Left renal pelvis (tissue), 4 donors: Measurements from ENCODE around the gene PTPN14. TPM values are rescaled to one million over a fixed set of nuclear protein-coding genes. Genes with fewer than 3 reads are reported as not detected.
"Not testable (repeated sequence)": the region's sequence is repeated elsewhere in the genome, so short reads cannot be mapped to it uniquely, and the experiment has no call there.

Experiments used
- DNase-seq, 4 donors: peaks; one replicate each; pipeline ENCODE4 v3.0.0-alpha.2; 2013; ENCODE audit warnings: low read depth in 4 of 4, low spot score in 3 of 4
- polyA plus RNA-seq, 4 donors: library from polyadenylated mRNA; unstranded; fragments of 120-200 nt; gene quantifications; one replicate each; pipeline ENCODE4 v1.2.1, GENCODE V29; 2013; ENCODE audit not compliant: insufficient read length in 4 of 4

Gene PTPN14
- polyA plus RNA-seq, 4 donors = 22.5 to 36.6 (median 34.8) TPM

GRCh38 chr1:214483180-214483579 is 68.2 kb downstream of the PTPN14 start:
- not testable (repeated sequence) for DNase-seq

DNA sequence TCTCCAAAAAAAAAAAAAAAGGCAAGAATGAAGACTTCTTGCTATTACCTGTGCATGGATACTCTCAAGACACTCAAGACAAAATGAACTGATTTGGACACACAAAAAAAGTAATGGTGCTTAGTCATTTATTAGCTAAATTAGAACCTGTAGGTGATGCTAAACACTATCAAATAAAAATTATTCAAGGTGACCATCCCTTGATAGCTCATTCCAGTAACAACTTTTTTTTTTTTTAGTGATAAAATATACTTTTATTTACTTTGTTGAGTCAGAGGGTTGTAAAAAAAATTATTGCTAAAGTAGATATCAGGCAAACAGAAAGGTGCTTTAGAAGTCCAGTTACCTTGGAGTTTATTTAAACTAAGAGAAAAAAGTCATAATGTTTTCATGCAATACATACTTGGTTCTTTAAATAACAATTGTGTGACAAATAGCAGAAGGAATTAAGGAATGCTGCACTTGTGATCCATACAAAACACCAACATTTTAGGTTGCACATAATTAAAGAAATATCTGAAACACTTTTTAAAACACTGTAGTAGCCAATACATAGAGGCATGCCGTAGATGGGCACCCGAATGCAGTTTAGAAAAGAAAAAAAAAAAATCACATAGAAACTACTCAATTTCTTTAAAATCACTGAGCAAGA is 69.3 kb downstream of the PTPN14 start:
- DNase-seq = not testable (repeated sequence)

DNA sequence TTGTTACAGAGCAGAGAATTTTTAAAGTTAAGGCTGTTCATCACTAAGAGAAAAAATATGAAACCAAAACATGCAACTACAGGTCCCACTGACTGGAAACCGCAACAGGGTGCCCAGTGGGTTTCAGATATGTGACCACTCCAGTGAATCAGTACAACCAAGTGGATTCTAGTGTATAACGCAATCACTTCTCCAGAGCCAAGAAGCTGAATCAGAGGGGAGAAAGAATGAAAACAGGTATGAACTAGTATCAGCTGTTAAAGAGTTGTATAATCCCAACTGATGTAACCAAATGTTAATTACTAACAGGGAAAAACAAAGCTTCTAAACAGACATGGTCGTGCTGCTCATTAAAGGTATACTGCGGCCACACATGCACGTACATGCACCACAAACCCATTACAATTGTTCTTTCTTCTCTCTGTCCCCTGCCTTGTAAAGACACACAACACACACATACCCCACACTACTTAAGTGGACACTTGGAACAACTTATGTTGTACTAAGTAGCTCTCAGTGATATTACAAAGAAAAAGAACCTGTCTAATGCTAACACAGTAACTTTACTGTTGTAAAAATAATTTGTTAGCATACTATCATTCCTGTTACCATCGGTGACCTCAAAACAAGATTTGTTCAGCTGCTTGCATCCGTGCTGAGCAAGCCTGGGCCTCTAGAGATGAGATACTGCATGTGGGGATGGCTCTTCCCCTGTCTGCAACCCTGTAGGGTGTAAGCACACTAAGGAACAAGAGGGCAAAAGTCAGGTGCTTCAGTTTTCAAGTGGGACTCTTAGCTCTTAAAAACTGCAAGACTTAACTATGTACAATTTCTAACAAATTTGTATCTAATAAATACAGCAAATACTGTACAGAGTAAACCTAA is 74.2 kb downstream of the PTPN14 start:
- DNase-seq = no peak

- DNase-seq = no peak
Observed at GRCh38 chr1:214476229-214476985, 75.0 kb downstream of the PTPN14 start.

DNA sequence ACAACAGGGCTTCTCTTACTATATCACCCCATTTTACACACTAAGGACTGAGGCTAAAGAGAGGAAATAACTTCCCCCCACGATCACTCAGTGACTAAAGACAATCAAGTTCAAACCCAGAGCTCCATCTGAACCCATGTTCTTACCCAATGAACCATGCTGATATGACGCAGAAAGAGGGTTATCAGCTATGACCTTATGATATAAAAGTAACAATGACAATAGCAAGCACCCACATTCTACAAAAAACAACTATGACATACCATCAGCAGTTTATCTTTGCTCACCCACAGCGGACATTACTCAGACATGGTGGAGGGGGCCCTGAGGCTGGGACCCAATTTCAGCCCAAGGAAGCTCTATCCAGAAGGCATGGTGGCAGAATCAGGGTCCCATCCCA is 75.7 kb downstream of the PTPN14 start:
- no peak for DNase-seq

- no peak for DNase-seq
Observed at GRCh38 chr1:214475331-214475730, 76.1 kb downstream of the PTPN14 start.

DNA sequence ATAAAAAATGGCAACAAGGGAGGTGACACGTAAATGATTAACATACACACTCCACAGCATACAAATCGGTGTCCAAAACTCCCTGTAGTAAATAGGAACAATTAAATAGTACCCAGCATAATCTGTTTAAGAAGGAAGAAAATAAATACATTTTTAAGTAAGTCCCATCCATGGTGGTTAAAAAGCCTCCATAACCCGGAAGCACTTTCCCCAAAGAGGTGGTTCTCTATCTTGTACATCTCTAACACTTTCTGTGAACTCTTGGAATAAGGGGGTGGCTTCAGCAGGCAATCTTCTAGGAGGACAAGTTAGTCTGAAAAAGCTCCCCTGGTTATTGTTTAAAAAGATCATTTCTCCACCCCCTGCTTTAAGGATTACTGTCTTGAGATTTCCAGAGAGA is 76.9 kb downstream of the PTPN14 start:
- DNase-seq = no peak

DNA sequence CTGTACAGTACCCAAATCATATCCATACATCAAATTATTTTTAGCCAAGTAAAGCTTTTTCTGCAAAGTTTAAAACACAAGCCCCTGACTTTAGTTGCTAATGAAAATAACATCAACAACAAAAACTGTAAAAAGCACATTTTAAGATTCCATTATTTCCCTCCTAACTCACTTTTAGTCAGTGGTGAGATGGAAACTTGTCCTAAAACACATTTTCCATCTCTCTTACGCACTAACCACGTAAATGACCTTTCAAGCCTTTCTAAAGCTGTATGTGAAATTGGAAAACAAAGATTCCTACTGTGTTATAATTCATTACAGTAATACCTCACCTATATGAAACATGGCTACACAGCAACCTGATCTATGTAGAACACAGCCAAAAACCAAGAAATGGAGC is 77.5 kb downstream of the PTPN14 start:
- DNase-seq = no peak

DNA sequence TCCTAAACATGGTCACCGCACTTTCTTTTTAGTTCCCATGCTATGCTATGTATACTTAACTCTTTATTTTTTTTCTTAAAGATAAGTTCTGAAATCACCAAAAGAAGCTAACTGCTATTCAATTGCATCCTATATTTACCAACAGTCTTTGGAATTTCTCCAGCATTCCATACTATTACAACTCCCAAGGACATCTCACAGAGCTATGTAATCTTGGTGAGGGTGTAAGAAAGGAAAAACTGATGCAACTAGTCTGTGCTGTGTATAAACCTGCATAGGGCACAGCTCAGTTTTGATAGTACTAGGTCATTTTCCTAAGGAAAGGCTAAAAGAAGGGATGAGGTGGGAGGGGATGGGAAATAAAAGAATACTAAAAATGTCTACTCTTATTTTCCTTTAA is 78.0 kb downstream of the PTPN14 start:
- DNase-seq = no peak

- DNase-seq = no peak
Observed at GRCh38 chr1:214472364-214472763, 79.0 kb downstream of the PTPN14 start.

DNA sequence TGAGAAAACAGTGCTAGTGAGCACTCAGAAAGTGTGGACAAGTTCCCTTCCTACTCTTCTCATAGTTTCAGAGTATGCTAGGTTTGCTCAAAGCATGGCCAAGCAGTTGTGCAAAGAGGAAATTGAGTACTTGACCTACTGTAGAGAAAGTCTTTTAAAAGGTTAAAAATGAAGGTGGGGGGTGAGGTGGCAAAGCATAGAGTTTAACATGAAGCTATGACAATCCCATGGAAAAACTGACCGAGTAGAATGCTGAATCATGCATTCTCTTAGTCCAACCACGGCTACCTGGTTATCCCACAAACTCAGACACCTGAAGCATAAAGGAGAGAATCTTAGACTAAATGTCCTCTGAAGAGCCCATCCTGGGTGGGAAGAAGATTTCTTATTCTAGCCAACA is 79.9 kb downstream of the PTPN14 start:
- DNase-seq = no peak

- no peak for DNase-seq
Observed at GRCh38 chr1:214470132-214470531, 81.3 kb downstream of the PTPN14 start.

- no peak for DNase-seq
Observed at GRCh38 chr1:214469290-214469689, 82.1 kb downstream of the PTPN14 start.

DNA sequence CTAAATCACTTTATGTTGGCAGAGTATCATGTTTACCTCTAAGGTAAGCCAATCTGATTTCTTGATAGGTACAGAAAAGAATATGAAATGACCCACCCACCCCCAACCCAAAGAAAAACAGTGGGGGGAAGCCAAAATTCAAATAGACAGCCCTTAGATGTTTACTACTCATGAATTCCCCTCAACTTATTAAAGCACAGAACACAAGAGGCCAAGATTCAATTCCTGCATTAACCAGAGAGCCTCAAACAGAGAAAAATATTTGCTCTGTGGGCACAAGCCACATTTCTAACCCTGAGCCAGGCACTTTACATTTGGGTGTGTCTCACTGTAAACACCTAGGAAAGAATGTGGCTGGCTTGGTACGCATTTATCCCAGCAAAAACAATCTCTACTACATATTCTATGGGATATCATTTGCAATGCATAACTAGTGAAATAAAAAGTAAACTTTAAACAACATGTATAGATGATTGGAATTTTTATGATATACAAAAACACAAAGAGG is 84.3 kb downstream of the PTPN14 start:
- DNase-seq = no peak

- DNase-seq = no peak
Observed at GRCh38 chr1:214466403-214467077, 84.9 kb downstream of the PTPN14 start.

DNA sequence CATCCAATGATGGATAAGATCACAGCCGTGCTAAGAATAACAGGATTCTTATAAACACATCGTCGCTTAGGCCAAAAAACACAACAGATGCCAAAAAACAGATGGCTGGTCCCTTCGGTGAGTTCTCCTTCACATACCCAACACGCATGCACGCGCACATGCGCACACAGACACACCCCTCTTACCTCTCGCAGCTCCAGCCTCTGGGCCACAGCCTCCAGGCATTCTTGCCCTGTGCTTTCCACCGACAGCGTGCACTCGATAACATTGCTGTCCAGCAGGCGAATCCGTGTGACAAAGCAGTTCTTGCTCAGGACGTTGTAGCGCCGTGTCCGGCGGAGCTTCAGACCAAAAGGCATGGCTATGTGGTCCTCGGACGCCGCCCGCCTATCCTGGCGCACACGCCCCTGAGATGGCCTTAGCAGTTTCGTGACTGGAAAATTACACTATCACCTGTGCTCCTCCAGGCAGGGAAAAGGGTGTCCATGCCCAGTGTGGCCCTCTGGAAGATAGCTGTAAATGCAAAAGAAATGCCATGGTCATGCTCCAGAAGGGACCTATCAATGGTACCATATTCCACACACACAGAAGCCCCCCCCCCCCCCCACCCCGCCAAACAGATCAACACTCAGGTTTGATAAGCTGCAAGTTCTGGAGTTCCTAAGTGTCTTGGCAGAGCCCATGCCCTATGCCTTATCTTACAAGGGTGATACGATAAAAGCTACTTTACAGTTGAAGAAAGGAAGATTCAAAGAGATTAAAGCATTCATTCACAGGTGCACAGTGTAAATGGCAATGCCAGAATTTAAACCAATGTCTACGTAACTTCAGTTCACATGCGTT is 86.7 kb downstream of the PTPN14 start:
- no peak for DNase-seq

GRCh38 chr1:214463596-214463995 is 87.8 kb downstream of the PTPN14 start:
- no peak for DNase-seq

DNA sequence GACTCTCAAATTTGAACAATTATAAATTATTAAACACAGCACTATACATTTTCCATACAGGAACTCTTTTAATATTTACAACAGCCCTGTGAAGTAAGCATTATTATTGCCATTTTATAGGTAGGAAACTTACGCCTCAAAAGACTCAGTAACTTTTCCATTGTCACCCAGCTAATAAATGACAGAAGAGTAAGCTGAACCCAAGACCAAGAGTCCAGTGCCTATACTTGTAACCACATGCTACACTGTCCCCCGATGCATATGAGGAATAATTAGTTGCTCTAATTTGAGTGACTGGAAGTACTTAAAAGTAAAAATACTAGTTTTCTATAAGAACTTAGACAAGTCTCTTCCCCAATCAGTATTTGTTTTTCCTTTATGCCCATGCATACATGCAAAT is 88.5 kb downstream of the PTPN14 start:
- no peak for DNase-seq

DNA sequence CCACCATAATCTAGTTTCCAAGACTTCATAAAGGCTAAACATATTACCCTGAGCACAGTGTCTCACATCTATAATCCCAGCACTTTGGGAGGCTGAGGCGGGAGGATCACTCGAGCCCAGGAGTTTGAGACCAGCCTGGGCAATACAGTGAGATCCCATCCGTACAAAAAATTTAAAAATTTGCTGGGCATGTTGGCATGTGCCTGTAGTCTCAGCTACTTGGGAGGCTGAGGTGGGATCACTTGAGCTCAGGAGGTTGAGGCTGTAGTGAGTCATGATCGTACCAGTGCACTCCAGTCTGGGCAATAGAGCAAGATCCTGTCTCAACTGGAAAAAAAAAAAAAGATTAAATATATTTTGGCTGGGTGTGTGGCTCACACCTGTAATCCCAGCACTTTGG is 90.1 kb downstream of the PTPN14 start:
- no peak for DNase-seq
